ENCODE results near the gene COL2A1. TPM values are rescaled to one million over a fixed set of nuclear protein-coding genes. Genes with fewer than 3 reads are reported as not detected.

Gene COL2A1
- total RNA-seq, 4 donors from 2014 or later = not detected

GRCh38 chr12:47972895-47973294 is 31.4 kb downstream of the COL2A1 start:
- TF ChIP-seq CTCF (IDR thresholded peaks at IDR 0.05; ENCODE audit: low read depth) = no peak

- TF ChIP-seq CTCF (IDR thresholded peaks at IDR 0.05; ENCODE audit: low read depth) = no peak
Measured at GRCh38 chr12:47970843-47971242, 33.4 kb downstream of the COL2A1 start.

- no peak for TF ChIP-seq CTCF (IDR thresholded peaks at IDR 0.05; ENCODE audit: low read depth)
Measured at GRCh38 chr12:47969845-47970244, 34.4 kb downstream of the COL2A1 start.

- no peak for TF ChIP-seq CTCF (IDR thresholded peaks at IDR 0.05; ENCODE audit: low read depth)
Measured at GRCh38 chr12:47967461-47968321, 36.6 kb downstream of the COL2A1 start.

DNA sequence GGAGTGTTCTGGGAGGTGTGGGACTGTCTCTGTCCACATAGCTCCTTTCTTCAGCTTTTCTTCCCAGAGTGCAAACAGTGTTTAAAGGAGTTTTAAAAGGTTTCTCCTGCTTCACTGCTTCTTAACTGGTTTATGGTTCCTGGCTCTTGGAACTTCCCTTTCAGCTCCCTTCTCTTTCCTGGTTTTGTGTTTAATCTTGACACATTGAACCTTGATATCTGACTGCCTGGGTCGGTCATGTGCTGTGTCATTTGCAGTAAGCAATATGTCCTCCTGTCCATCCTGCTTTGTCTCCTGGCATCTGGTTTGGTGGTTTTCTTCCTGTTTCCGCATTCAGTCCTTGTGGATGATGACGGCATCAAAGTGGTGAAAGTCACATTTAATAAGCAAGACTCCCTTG is 38.7 kb downstream of the COL2A1 start:
- TF ChIP-seq CTCF (IDR thresholded peaks at IDR 0.05; ENCODE audit: low read depth) = no peak

DNA sequence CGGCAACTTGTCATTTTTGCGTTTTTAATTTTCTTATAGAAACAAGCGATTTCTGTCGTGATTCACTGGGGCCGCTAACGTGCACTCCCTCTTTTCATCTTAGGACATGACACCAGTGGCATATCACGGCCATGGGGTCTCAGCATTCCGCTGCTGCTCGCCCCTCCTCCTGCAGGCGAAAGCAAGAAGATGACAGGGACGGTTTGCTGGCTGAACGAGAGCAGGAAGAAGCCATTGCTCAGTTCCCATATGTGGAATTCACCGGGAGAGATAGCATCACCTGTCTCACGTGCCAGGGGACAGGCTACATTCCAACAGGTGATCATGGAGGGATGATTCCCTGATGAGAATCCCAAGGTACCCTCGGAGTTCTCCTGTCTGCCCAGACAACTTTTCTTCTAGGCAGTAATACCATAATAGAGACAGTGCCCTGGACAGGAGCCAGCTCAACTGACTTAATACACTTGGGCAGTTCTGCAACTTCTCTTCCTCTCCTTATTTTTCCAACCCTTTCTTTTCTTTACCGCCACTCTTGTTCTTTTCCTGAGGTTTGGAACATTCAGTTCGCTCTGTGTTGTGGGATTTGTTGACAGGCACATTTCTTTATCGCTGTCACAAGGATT is 40.1 kb downstream of the COL2A1 start:
- TF ChIP-seq CTCF (IDR thresholded peaks at IDR 0.05; ENCODE audit: low read depth) = no peak

DNA sequence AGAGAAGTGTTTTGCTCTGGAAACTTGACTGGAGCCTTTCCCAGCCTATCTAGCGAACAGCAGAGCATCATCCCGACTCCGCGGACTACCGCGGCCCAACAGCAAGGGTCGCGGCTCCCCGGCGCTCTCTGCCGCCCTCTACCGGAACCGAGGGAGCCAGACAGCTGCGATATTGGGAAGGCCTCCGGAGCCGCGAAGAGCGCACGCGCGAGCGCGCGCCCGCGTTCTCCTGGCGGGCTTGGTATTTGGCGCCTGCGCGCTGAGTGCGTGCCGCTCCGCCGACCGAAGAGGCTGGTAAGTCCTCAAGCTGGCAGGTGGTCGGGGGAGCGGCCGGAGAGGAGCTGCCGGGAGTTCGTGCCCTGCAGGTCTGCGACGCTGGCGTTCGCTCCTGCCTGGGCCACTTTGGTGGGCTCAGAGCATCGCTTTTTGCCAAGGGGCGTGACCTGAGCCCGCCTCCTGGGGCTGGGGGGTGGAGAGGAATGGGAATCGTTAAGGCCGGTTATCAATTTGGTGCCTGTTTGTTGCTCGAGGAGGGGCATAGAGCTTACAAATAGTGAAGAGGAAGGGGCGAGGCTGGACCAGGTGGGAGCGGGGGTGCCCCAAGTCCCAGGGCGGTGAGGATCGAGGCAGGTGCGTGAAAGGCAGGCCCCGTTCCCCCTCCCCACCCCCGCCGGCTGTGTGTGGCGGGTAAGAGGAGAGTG is 40.8 kb downstream of the COL2A1 start, which contains the start of gene TMEM106C:
Gene TMEM106C, plus strand, starts transcription at position 257 of the 701 bp plus-strand sequence. CDS start 641 bp downstream, outside the sequence.
- TF ChIP-seq CTCF (IDR thresholded peaks at IDR 0.05; ENCODE audit: low read depth) = no peak

Data from subcutaneous adipose tissue (tissue), 4 donors.